GM21381 (cell line): ENCODE results near the gene PRDM5.
"Not testable (repeated sequence)": the region's sequence is repeated elsewhere in the genome, so short reads cannot be mapped to it uniquely, and the experiment has no call there.

Source experiments
- ATAC-seq: cut with Tn5 transposase; IDR thresholded peaks from one replicate; pipeline ENCODE4 v1.9.1; 2021; ENCODE audit warnings: mild to moderate bottlenecking, moderate library complexity; ENCODE audit not compliant: unreplicated experiment

The PRDM5 gene

GRCh38 chr4:120763650-120764049 is 158.9 kb downstream of the PRDM5 start:
- ATAC-seq, result no peak

- no peak for ATAC-seq
These were observed 161.5 kb downstream of the PRDM5 start for GRCh38 chr4:120761070-120761469.

DNA sequence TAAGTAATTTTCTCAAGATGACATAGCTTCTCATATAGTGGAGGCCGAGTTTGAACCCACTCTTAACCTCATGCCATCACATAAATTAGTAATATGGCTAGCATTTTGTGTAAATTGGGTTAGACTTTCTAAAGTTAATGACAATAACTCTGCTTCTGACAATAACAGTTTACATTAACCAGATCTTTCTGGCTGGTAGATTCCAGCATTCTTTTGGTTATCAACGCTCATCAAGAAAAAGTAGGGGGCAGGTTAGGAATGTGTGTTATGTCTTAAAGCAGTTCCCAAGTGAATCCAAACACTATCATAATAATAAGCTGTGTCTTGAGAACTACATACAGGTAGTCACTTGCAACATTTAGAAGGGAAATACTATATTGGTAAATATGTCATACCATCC is 162.5 kb downstream of the PRDM5 start:
- ATAC-seq, result no peak

- no peak for ATAC-seq
These were observed 166.7 kb downstream of the PRDM5 start for GRCh38 chr4:120755864-120756263.

GRCh38 chr4:120754590-120754989 is 167.9 kb downstream of the PRDM5 start:
- no peak for ATAC-seq

DNA sequence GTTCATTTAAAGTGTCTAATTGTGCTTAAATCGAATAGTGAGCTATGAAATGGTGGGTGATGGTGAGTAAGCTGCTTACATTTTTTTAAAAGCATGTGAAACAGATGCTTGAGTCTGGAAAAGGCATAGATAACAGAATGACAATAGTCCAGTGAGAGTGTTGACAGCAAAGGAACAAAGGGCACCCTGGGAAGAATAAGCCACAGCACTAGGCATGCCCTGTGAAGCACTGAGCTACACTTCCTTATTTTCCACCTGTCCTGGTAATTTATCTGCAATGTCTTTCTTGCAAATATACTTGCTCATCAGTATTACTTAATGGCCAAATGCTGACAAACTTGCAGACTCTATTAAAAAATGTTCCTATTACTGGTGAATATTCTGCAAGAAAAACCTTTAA is 168.7 kb downstream of the PRDM5 start:
- no peak for ATAC-seq

- no peak for ATAC-seq
These were observed 172.4 kb downstream of the PRDM5 start for GRCh38 chr4:120750152-120750525.

GRCh38 chr4:120749445-120750151 is 172.9 kb downstream of the PRDM5 start:
- peak; percentile 99 for ATAC-seq

DNA sequence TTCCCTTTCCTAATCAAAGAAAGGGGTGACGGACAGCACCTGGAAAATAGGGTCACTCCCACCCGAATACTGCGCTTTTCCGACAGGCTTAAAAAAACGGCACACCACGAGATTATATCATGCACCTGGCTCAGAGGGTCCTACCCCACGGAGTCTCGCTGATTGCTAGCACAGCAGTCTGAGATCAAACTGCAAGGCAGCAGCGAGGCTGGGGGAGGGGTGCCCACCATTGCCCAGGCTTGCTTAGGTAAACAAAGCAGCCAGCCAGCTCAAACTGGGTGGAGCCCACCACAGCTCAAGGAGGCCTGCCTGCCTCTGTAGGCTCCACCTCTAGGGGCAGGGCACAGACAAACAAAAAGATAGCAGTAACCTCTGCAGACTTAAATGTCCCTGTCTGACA is 180.9 kb downstream of the PRDM5 start:
- ATAC-seq, result not testable (repeated sequence)

GRCh38 chr4:120736312-120736711 is 186.2 kb downstream of the PRDM5 start:
- ATAC-seq, result no peak

DNA sequence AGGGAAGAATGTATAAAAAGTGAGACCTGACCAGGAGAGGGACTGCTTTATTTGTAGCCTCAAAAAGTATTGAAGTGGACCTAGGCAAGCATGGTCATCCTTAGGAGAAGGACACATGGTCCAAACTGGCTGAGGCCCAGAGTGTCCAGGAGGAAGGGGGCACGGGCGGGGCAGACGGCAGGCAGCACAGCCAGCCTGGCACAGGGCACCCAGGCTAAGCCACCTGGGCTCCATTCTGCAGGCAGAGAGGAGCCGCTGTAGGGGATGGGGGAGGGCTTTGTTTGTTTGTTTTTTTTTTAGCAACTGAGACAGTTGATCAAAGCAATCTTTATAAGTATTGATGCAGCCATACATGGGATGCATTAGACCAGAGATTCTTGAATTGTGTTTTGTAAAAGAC is 188.6 kb downstream of the PRDM5 start:
- no peak for ATAC-seq

DNA sequence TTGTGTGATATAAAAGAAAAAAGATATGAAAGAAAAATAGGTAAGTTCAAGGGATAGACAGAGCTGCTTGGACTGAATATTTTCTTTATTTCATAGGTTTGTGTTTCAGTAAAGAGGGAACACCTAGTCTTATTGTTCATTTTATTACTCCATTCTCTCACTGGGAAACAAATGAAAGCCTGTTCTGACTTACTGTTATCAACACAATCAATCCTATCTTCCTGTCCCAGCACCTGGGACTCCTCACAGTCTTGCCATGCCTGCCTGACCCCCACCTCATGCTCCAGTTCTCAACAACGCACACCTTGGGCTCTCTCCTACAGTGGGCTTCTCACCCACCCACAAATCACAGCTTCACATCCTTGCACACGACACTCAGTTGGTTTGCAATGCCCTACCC is 189.5 kb downstream of the PRDM5 start:
- ATAC-seq, result no peak

DNA sequence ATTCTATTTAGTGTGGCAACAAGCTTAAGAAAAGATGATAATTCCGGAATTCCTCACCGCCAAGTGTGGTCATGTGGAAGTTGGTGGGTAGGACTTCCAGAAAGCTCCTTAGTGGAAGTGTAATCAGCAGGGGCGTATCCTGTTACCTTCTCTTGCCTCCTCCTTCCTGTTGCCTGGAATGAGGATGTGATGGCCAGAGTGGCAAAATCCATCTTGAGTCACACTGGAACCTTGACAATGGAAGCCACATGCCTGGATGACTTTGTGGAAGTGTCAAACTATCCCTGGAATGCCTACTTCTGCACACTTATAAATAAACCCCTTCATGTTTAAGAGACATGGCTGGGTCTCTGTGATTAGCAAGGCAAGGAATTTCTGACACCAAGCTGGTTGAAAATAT is 191.0 kb downstream of the PRDM5 start:
- ATAC-seq, result no peak

GRCh38 chr4:120730777-120731320 is 191.7 kb downstream of the PRDM5 start:
- ATAC-seq, result no peak

DNA sequence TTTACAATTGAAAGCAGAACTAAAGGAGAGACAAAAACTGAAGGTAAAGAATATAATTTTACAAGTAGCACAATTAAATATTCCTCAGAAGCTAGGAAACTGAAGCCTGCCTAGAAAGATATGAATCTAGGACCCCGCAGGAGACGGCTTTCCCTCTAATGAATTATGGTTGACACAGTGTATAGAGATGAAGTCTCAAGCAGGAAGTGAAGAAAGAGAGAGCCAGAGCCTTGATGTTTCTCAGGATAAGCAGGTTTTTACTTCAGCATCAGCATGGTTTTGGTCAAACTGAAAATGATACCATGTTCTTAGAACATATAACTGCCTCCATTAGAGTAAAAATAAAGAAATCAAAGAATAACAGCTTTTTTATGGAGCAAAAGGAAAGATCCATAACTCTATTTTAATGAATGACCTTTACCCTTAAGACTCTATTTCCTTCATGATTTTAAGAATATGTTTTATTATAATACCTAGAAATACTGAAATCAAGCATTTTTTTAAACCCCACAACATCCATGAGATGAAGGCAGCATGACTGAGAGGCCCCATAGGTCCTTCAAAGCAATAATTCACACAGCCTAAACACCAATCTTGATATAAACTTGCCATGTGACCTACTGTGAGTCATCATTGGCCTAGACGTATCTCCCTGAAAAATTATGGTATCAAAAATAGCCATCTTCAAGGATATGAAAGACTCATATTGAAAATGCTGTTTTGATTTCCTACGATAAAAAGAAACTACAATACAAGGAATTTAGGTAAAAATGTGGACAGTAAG is 193.4 kb downstream of the PRDM5 start:
- ATAC-seq, result no peak

DNA sequence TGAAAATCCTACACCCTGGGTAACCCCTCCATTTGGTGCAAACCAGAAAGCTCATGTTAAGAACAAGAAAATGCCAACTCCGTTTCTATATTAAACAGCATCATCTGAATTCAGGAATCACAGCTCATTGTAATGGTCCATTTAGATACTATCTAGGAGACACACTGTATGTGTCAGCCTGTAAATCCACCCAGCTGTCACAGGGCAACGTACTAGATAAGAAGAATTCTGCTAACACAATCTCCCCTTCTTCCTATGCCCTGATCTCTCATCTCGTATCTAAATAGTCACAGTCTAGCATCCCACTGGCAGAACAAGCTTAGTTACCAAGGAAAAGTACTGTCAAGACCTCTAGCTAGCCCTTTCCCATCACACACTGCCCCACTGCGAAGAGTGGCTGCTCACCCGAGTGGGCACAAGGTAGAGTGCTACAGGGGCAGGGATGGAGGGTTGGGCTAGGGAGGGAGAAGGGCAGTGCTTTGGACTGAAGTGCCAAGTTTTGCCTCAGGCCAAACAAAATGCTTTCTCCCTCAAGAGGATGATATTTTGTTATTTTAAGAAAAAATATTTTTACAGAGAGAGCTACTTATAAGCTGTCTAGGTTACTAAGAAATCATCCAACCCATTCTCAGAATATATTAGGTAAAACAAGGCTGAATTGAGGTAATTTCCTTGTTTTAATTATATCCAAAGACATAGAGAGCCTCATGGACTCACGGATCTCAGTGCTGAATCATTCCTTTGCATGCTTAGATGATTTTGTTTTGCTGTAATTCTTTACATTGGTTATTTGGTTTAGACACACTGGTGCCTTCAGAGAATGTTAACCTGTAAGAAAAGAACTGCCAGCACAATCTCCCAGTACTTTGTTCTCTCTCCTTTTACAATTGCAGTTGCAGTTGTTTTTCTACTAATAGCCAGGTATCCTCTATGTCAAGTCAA is 196.6 kb downstream of the PRDM5 start:
- ATAC-seq, result no peak

GRCh38 chr4:120724656-120725055 is 197.9 kb downstream of the PRDM5 start:
- no peak for ATAC-seq

GRCh38 chr4:120723986-120724385 is 198.5 kb downstream of the PRDM5 start:
- ATAC-seq, result no peak

DNA sequence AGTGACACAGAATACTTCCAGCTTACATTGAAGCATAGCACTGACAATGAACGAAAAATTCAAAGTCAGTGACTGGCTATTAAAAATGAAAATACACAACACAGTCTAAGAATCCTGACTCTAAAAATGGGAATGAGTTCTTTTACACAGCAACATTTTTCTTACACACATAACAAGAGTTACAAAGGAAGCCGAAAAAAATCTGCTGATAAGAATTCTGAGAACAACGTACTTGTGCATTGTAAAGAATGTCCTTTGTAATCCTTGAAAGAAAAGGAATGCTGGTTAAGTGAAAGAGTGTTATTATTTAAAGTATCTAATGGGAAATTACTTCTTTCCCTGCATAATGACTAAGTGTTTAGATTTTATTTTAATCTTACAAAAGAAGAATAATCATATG is 199.4 kb downstream of the PRDM5 start:
- ATAC-seq, result no peak

DNA sequence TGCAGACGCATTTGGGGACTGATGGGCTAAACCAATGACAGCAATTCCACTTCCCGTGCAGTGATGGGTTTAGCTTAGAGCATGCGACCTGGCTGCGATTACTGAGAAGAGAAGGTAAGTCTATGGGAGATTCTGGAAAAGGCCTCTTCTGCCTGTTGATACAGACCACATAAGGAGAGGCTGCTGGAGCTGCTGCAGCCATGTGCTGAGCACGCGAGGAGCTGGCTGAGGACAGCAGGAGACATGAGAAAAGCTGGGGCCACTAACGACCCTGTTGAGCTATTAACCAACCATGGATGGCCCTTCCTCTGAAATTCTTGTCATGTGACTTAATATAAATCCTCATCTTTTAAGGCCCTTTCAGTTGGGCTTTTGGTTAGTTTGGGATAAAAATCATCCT is 199.9 kb downstream of the PRDM5 start:
- no peak for ATAC-seq

DNA sequence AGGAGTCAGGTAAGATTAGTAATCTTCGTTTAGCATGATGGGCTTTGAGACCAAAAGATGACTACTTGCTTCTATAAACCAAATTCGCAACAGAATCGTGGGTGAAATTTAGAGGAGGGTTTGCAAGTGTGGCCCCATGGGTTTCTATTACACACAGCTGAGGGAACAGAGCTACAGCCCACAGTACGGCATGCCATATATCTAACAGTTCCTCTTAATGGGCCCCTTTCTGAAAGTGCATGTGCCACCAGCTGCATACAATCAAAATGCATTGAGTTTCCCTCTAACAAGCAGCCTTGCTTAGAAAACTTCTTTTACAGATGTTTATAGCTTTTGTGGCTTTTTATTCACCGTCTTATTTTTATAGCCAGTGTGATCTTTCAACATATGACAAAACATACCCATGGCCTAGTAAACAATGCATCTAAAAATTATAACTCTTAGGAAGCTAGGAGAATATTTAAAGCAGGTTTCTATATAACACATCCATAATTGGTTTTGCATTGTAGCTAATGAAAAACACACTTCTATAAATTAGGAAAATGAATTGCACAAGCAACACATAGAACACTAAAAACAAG is 202.1 kb downstream of the PRDM5 start:
- no peak for ATAC-seq
